Measurements from ENCODE around the gene C1orf210.

Gene C1orf210

DNA sequence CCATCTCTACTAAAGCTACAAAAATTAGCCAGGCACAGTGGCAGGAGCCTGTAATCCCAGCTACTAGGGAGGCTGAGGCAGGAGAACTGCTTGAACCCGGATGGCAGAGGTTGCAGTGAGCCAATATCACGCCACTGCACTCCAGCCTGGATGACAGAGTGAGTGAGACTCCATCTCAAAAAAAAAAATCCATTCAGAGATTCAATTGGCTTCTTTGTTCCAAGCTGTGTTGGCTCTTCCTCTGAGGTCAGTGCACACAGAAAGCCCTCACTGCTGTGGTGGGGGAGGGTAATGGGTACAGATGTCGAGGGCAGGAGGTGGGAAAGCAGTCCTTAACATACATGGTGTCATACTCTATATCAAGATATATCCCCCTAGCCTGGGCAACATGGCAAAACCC is 30.1 kb upstream of the C1orf210 start:
- Histone ChIP-seq H3K9me2 (replicated peaks; ENCODE audit: control insufficient read depth, low read length) (no peaks in the 10 kb centered on the region), H3K4me2 (ENCODE audit: low read length) (no peak overlapping the region), H3K4me1 (ENCODE audit: control insufficient read depth, low read length) (no peaks in the 10 kb centered on the region), H3K36me3 (ENCODE audit: control insufficient read depth, low read length) (no peaks in the 10 kb centered on the region), H3K4me3 (ENCODE audit: low read length) (no peak overlapping the region), H3K27me3 (ENCODE audit: control insufficient read depth, low read length) (no peaks in the 10 kb centered on the region), H3K79me2 (ENCODE audit: control insufficient read depth, low read length) (no peaks in the 10 kb centered on the region), H3F3A (ENCODE audit: control insufficient read depth, insufficient read depth) (no peaks in the 10 kb centered on the region), H3K9me3 (ENCODE audit: control insufficient read depth, insufficient read depth, low read length) (no peaks in the 10 kb centered on the region), H4K20me1 (ENCODE audit: control insufficient read depth, insufficient read depth, low read depth, low read length) (no peaks in the 10 kb centered on the region), H3K27ac (ENCODE audit: low read depth, low read length) (no peak overlapping the region)
- TF ChIP-seq CTCF (IDR thresholded peaks at IDR 0.05; ENCODE audit: low read depth, low read length, poor library complexity, severe bottlenecking), result no peak
- no peak for TF ChIP-seq EZH2phosphoT487 (IDR thresholded peaks at IDR 0.05; ENCODE audit: borderline replicate concordance, low read length)

DNA sequence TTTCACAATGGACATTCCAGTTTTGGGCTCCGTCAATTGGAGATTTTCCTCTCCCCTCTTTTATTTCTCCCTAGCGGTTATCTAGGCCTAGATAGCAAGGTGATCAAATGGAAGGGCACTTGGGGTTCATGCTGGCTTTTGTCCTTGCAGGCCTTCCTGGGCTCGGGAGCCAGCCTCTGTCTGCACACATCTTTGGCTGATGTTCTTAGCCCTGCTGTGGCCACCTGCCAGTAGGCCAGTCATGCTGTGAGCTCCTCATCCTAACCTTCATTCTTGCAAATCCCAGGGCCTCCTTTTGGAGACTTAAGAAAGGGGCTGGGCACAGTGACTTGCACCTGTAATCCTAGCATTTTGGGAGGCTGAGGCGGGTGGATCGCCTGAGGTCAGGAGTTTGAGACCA is 28.9 kb upstream of the C1orf210 start:
- no peaks in the 10 kb centered on the region for H3F3A ChIP-seq (ENCODE audit: control insufficient read depth, insufficient read depth)
- no peaks in the 10 kb centered on the region for H3K36me3 ChIP-seq (ENCODE audit: control insufficient read depth, low read length)
- H3K9me2 ChIP-seq (replicated peaks; ENCODE audit: control insufficient read depth, low read length), result no peaks in the 10 kb centered on the region
- no peaks in the 10 kb centered on the region for H3K27me3 ChIP-seq (ENCODE audit: control insufficient read depth, low read length)
- H3K4me2 ChIP-seq (ENCODE audit: low read length), result no peak overlapping the region
- no peak for TF ChIP-seq EZH2phosphoT487 (IDR thresholded peaks at IDR 0.05; ENCODE audit: borderline replicate concordance, low read length)
- no peak for TF ChIP-seq CTCF (IDR thresholded peaks at IDR 0.05; ENCODE audit: low read depth, low read length, poor library complexity, severe bottlenecking)
- H3K79me2 ChIP-seq (ENCODE audit: control insufficient read depth, low read length), result no peaks in the 10 kb centered on the region
- H3K27ac ChIP-seq (ENCODE audit: low read depth, low read length), result no peak overlapping the region
- no peaks in the 10 kb centered on the region for H4K20me1 ChIP-seq (ENCODE audit: control insufficient read depth, insufficient read depth, low read depth, low read length)
- no peak overlapping the region for H3K4me3 ChIP-seq (ENCODE audit: low read length)
- H3K4me1 ChIP-seq (ENCODE audit: control insufficient read depth, low read length), result no peaks in the 10 kb centered on the region
- no peaks in the 10 kb centered on the region for H3K9me3 ChIP-seq (ENCODE audit: control insufficient read depth, insufficient read depth, low read length)

DNA sequence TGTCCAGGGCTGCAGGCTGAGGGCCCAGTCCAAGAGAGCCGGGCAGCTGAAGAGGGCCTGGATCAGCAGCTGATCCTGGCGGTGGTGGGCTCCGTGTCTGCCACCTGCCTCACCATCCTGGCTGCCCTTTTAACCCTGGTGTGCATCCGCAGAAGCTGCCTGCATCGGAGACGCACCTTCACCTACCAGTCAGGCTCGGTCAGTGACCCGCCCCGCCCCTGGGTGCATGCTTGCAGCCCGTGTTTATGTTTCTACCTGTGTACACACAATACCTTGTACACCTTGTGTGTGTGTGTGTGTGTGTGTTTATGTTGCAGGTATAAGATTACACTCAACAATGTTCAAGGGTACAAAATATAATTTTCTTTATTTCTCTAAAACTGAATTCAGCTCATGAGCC is 28.4 kb upstream of the C1orf210 start:
- no peaks in the 10 kb centered on the region for H3K36me3 ChIP-seq (ENCODE audit: control insufficient read depth, low read length)
- H3K4me3 ChIP-seq (ENCODE audit: low read length), result no peak overlapping the region
- TF ChIP-seq CTCF (IDR thresholded peaks at IDR 0.05; ENCODE audit: low read depth, low read length, poor library complexity, severe bottlenecking) (no peak), EZH2phosphoT487 (IDR thresholded peaks at IDR 0.05; ENCODE audit: borderline replicate concordance, low read length) (no peak)
- H3F3A ChIP-seq (ENCODE audit: control insufficient read depth, insufficient read depth), result no peaks in the 10 kb centered on the region
- H3K9me2 ChIP-seq (replicated peaks; ENCODE audit: control insufficient read depth, low read length), result no peaks in the 10 kb centered on the region
- no peaks in the 10 kb centered on the region for H3K4me1 ChIP-seq (ENCODE audit: control insufficient read depth, low read length)
- no peaks in the 10 kb centered on the region for H4K20me1 ChIP-seq (ENCODE audit: control insufficient read depth, insufficient read depth, low read depth, low read length)
- no peak overlapping the region for H3K4me2 ChIP-seq (ENCODE audit: low read length)
- H3K79me2 ChIP-seq (ENCODE audit: control insufficient read depth, low read length), result no peaks in the 10 kb centered on the region
- H3K27me3 ChIP-seq (ENCODE audit: control insufficient read depth, low read length), result no peaks in the 10 kb centered on the region
- no peaks in the 10 kb centered on the region for H3K9me3 ChIP-seq (ENCODE audit: control insufficient read depth, insufficient read depth, low read length)
- no peak overlapping the region for H3K27ac ChIP-seq (ENCODE audit: low read depth, low read length)

Data from DOHH2 (cell line).